ENCODE data around the gene PPP1R12B.

The PPP1R12B gene

DNA sequence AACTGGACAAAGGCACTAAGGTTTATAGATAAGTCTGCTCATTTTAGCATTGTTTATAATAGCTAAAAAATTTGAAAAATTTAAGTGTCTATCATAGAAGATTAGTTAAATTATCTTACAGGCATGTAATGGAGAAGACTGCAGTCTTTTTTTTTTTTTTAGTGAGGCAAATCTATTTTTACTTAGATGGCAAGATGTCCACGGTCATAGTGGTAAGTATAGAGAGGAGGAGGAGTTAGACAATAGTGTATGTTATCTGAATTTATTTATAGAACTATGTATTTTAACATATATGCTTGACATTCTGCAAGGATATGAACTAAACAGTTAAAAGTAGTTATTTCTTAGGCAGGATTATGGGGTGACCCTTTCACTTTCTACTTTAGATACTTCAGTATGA is 212.7 kb downstream of the PPP1R12B start:
- no peaks in the 10 kb centered on the region for H3K9me3 ChIP-seq (ENCODE audit: severe bottlenecking)
- DNase-seq: no peak
- peaks cover 21% of the 10 kb centered on the region for H3K36me3 ChIP-seq
- no peak overlapping the region for H3K27ac ChIP-seq
- no peak overlapping the region for H3K4me3 ChIP-seq (ENCODE audit: low read depth, low read length)
- H3K27me3 ChIP-seq (ENCODE audit: insufficient read depth, low read depth, severe bottlenecking): no peaks in the 10 kb centered on the region
- TF ChIP-seq, protein P1, sequence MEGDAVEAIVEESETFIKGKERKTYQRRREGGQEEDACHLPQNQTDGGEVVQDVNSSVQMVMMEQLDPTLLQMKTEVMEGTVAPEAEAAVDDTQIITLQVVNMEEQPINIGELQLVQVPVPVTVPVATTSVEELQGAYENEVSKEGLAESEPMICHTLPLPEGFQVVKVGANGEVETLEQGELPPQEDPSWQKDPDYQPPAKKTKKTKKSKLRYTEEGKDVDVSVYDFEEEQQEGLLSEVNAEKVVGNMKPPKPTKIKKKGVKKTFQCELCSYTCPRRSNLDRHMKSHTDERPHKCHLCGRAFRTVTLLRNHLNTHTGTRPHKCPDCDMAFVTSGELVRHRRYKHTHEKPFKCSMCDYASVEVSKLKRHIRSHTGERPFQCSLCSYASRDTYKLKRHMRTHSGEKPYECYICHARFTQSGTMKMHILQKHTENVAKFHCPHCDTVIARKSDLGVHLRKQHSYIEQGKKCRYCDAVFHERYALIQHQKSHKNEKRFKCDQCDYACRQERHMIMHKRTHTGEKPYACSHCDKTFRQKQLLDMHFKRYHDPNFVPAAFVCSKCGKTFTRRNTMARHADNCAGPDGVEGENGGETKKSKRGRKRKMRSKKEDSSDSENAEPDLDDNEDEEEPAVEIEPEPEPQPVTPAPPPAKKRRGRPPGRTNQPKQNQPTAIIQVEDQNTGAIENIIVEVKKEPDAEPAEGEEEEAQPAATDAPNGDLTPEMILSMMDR (IDR thresholded peaks at IDR 0.05; ENCODE audit: low read depth, low read length): no peak

GRCh38 chr1:202561726-202562443 is 213.4 kb downstream of the PPP1R12B start:
- no peaks in the 10 kb centered on the region for H3K27me3 ChIP-seq (ENCODE audit: insufficient read depth, low read depth, severe bottlenecking)
- no peak overlapping the region for H3K27ac ChIP-seq
- no peaks in the 10 kb centered on the region for H3K9me3 ChIP-seq (ENCODE audit: severe bottlenecking)
- H3K4me3 ChIP-seq (ENCODE audit: low read depth, low read length): no peak overlapping the region
- TF ChIP-seq, protein P1 (IDR thresholded peaks at IDR 0.05; ENCODE audit: low read depth, low read length): peak; percentile 59
- peaks cover 24% of the 10 kb centered on the region for H3K36me3 ChIP-seq
- DNase-seq: no peak

DNA sequence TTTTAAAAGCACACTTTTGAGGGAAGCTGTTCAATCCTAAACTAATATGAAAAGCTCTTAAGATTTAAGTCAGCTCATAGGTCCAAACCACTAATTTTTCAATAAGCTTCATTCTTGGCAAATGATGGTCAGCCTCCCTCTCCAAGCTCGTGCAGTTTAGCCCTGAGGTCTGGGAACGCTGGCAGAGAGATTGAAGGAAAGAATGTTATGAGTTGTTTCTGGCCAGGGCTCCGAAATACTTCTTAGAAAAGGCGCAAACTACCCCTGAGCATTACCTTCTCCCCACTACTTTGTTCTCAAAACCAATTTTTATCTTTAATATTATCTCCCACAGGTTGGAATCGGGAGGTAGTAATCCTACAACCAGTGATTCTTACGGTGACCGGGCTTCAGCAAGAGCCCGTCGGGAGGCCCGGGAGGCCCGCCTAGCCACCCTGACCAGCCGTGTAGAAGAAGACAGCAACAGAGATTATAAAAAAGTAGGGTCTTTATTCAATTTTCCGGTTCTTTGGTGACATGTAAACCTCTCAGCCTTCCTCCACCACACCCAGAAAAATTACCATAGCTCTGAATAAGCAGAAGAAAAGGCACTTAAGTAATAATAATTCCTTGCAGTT is 214.1 kb downstream of the PPP1R12B start:
- Histone ChIP-seq H3K36me3 (peaks cover 27% of the 10 kb centered on the region), H3K27me3 (ENCODE audit: insufficient read depth, low read depth, severe bottlenecking) (no peaks in the 10 kb centered on the region), H3K4me3 (ENCODE audit: low read depth, low read length) (no peak overlapping the region), H3K27ac (no peak overlapping the region), H3K9me3 (ENCODE audit: severe bottlenecking) (no peaks in the 10 kb centered on the region)
- TF ChIP-seq, protein P1 (IDR thresholded peaks at IDR 0.05; ENCODE audit: low read depth, low read length): no peak
- no peak for DNase-seq

- TF ChIP-seq, protein P1 (IDR thresholded peaks at IDR 0.05; ENCODE audit: low read depth, low read length): no peak
- peaks cover 33% of the 10 kb centered on the region for H3K36me3 ChIP-seq
- no peak overlapping the region for H3K4me3 ChIP-seq (ENCODE audit: low read depth, low read length)
- no peaks in the 10 kb centered on the region for H3K27me3 ChIP-seq (ENCODE audit: insufficient read depth, low read depth, severe bottlenecking)
- H3K27ac ChIP-seq: no peak overlapping the region
- H3K9me3 ChIP-seq (ENCODE audit: severe bottlenecking): no peaks in the 10 kb centered on the region
- DNase-seq: no peak
These were observed 215.3 kb downstream of the PPP1R12B start for GRCh38 chr1:202563818-202564217.

DNA sequence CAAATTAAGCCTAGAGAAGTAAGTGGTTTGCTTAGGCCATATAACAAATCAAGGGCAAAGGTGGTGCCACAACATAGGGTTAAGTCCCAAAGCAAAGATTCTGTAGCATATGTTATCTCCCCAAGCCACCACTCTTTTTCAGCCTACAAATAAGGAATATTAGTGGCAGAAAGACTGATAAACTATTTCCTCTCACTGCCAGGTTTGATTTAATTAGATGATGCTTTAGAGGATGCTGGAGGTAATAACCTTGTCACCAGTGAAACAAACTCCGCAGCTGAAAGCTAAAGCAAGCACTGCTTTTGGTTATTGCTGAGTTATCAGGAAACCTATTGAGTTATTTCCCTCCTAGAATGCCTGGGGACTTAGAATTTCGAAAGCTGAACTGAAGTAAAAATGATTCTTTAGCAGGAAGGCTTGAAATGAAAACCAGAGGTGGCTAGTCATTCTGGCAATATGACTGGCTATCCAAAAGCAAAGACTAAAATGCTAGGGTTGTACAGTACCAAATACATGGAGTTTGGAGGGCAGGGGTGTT is 216.5 kb downstream of the PPP1R12B start:
- H3K27ac ChIP-seq: no peak overlapping the region
- no peak overlapping the region for H3K4me3 ChIP-seq (ENCODE audit: low read depth, low read length)
- H3K36me3 ChIP-seq: peaks cover 37% of the 10 kb centered on the region
- no peak for DNase-seq
- H3K9me3 ChIP-seq (ENCODE audit: severe bottlenecking): no peaks in the 10 kb centered on the region
- no peaks in the 10 kb centered on the region for H3K27me3 ChIP-seq (ENCODE audit: insufficient read depth, low read depth, severe bottlenecking)
- TF ChIP-seq, protein P1 (IDR thresholded peaks at IDR 0.05; ENCODE audit: low read depth, low read length): no peak
